HTERT RPE-1 (cell line): ENCODE results near the gene RINT1.
"Not testable (repeated sequence)": the region's sequence is repeated elsewhere in the genome, so short reads cannot be mapped to it uniquely, and the experiment has no call there.

Experiments
- in situ Hi-C: fragments of 300-500 bp; cut with MboI; formaldehyde crosslinking; loops from 4 replicates; pipeline ENCODE4 v1.14.3; 2020; ENCODE audit warnings: low sequenced_read_pairs

The RINT1 gene

GRCh38 chr7:105596866-105597265 is 64.9 kb downstream of the RINT1 start:
- in situ Hi-C loops, result no loop called here

DNA sequence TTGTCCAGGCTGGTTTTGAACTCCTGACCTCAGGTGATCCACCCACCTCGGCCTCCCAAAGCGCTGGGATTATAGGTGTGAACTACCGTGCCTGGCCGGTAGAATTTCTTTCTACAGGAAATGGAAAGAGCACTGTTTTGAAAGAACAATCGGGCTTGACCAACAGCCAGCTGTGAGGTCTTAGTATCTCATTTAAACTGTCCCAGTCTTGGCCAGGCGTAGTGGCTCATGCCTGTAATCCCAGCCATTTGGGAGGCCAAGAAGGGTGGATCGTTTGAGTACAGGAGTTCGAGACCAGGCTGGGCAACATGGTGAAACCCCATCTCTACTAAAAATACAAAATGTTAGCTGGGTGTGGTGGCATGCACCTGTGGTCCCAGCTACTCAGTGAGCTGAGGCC is 67.1 kb downstream of the RINT1 start:
- in situ Hi-C loops, result not testable (repeated sequence)

- in situ Hi-C loops, result no loop called here
These were observed 67.5 kb downstream of the RINT1 start for GRCh38 chr7:105599551-105599950.

GRCh38 chr7:105600720-105601550 is 68.9 kb downstream of the RINT1 start:
- in situ Hi-C loops, result no loop called here

DNA sequence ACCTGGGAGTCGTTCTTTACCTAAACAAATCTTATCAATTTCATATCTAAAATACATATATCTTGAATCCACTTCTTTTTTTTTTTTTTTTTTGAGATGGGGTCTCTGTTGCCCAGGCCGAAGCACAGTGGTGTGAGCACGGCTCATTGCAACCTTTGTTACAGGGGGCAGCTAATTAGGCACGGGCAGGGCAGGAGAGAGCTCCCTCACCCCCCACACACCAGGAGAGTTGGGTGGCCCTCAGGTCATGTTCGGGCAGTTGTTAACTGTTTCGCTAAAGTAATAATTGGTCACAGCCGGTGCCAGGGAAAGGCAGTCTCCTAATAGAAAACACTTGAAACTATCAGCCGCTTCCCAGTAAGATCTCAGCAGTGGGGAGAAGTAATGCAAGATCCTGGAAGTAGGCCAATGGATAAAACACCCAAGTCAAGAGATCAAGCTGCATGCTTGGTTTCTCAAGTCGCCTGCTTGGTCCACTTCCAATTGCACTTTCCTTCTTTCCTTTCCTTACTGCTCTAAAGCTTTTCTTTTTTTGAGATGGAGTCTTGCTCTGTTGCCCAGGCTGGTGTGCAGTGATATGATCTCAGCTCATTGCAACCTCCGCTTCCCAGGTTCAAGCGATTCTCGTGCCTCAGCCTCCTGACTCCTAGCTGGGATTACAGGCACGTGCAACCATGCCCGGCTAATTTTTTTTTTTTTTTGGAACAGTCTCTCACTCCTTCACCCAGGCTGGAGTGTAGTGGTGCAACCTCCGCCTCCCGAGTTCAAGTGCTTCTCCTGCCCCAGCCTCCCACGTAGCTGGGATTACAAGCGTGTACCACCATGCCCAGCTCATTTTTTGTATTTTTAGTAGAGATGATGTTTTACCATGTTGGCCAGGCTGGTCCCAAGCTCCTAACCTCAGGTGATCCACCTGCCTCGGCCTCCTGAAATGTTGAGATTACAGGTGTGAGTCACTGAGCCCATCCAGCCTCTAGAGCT is 70.6 kb downstream of the RINT1 start:
- in situ Hi-C loops, result no loop called here

- in situ Hi-C loops, result no loop called here
These were observed 78.3 kb downstream of the RINT1 start for GRCh38 chr7:105610165-105610930.

- in situ Hi-C loops, result no loop called here
These were observed 80.1 kb downstream of the RINT1 start for GRCh38 chr7:105611856-105612775.

DNA sequence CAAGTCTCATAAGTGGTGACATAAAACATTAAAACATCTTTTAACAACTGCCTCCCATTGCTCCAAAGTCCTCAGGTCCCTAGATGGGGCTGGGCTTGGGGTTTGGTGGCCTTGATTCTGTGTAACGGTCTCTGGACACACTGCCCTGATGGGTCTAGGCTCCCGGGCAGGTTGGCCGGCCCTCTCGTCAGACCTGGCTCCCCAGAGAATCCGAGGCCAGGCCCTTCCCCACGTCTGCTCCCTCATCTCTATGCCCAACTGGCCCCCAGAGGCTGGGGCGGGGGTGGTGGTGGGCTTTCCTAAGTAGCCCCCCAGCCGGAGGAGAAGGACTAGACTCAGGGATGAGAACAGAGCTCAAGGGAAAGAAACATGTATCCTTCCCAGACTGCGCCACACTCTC is 80.8 kb downstream of the RINT1 start:
- in situ Hi-C loops, result no loop called here

- in situ Hi-C loops, result no loop called here
These were observed 81.8 kb downstream of the RINT1 start for GRCh38 chr7:105613611-105614330.

DNA sequence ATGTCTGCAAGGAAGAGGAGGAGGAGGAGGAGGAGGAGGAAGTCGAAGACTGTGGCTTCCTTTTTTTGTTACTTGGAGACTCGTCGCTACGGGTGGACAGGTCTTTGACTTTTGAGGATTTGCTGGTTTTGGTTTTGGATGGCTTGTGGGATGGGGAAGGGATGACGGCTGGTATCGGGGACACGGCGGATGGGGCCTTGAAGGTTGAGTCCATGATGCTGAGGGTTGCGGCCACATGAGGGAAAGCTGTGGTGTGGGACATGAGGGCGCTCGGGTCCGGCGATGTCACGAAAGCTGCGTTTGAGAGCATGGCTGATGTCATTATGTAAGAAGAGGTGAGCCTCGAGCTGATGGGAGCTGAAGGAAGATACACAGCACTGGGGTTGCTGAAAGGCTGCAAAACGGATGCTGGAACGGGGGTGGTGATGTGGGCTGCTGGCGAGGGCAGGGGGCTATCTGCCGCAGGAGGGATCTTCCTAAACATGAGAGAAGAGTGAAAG is 82.4 kb downstream of the RINT1 start:
- in situ Hi-C loops, result no loop called here
